ENCODE results near the gene ACTR3.

DNA sequence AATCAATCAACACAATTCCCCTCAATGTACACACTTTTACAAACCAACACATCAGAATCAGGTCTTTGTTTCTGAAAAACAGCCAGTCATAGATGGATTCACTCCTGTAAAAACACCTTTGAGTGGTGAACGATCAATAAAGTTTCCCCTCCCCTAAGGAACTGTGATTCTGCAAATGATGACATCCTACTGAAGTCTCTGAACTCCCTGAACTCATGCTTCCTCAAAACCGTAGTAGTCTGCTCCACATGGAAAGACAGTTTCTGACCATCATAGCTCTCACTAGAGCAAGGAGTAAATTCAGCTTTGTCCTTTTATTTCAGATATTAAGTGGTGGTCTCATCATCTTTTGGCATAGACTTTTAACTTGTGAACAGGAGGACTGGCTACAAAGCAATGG, 43.5 kb upstream of the ACTR3 start:
- no peak for TF ChIP-seq TAF1 (IDR thresholded peaks at IDR 0.05; ENCODE audit: low read depth, low read length)
- no peak for TF ChIP-seq POLR2A (IDR thresholded peaks at IDR 0.05; ENCODE audit: low read depth, low read length)

All from GM12891 (cell line).